OCI-LY1 (cell line): ENCODE results near the gene SMIM24.

Experiments used
- H2AFZ ChIP-seq: fragments of 200-600 bp; sonication (generic), shearing (Covaris generic); 2 replicates; pipeline ENCODE4 v1.6.0; 2014; ENCODE audit warnings: antibody characterized with exemption, mild to moderate bottlenecking, low read length
- H3F3A ChIP-seq: fragments of 200-600 bp; sonication (generic), shearing (Covaris generic); 2 replicates; pipeline ENCODE4 v1.6.0; 2014; ENCODE audit warnings: mild to moderate bottlenecking, antibody characterized with exemption, low read length, moderate library complexity; ENCODE audit not compliant: insufficient read depth
- H3K27ac ChIP-seq: fragments of 200-600 bp; sonication (generic); 2 replicates; pipeline ENCODE4 v1.5.1; 2014; ENCODE audit warnings: low read length, mixed run types, mild to moderate bottlenecking, low read depth; ENCODE audit not compliant: poor library complexity, severe bottlenecking
- H3K27me3 ChIP-seq: fragments of 200-600 bp; sonication (generic); 2 replicates; pipeline ENCODE4 v1.6.0; 2014; ENCODE audit warnings: antibody characterized with exemption, mild to moderate bottlenecking, low read length, moderate library complexity; ENCODE audit not compliant: insufficient read depth
- H3K36me3 ChIP-seq: fragments of 200-600 bp; sonication (generic); 2 replicates; pipeline ENCODE4 v1.6.1; 2014; ENCODE audit warnings: mild to moderate bottlenecking, antibody characterized with exemption, low read length, moderate library complexity, mixed read lengths; ENCODE audit not compliant: insufficient read depth
- H3K4me1 ChIP-seq: fragments of 200-600 bp; sonication (generic); 2 replicates; pipeline ENCODE4 v1.5.1; 2014; ENCODE audit warnings: mild to moderate bottlenecking, low read length, moderate library complexity; ENCODE audit not compliant: insufficient read depth, severe bottlenecking
- H3K4me2 ChIP-seq: fragments of 200-600 bp; sonication (generic), shearing (Covaris generic); 2 replicates; pipeline ENCODE4 v1.6.1; 2014; ENCODE audit warnings: low read length
- H3K4me3 ChIP-seq: fragments of 200-600 bp; sonication (generic); 2 replicates; pipeline ENCODE4 v1.5.1; 2014; ENCODE audit warnings: low read length, low read depth, mild to moderate bottlenecking, mixed read lengths; ENCODE audit not compliant: poor library complexity, severe bottlenecking
- H3K79me2 ChIP-seq: fragments of 200-600 bp; shearing (Covaris generic); 2 replicates; pipeline ENCODE4 v1.6.1; 2016; ENCODE audit warnings: mixed run types, low read length, mixed read lengths; ENCODE audit not compliant: insufficient read depth
- H3K9ac ChIP-seq: fragments of 200-600 bp; sonication (generic), shearing (Covaris generic); 2 replicates; pipeline ENCODE4 v1.6.1; 2014; ENCODE audit warnings: mild to moderate bottlenecking, low read length, mixed read lengths
- H3K9me2 ChIP-seq: fragments of 200-600 bp; sonication (generic), shearing (Covaris generic); 2 replicates; pipeline ENCODE4 v1.6.1; 2014; ENCODE audit warnings: low read depth, mild to moderate bottlenecking, low read length, mixed read lengths
- H3K9me3 ChIP-seq: fragments of 200-600 bp; shearing (Covaris generic); 2 replicates; pipeline ENCODE4 v1.6.1; 2014; ENCODE audit warnings: low read length, mixed read lengths
- H4K20me1 ChIP-seq: fragments of 200-600 bp; sonication (generic), shearing (Covaris generic); 2 replicates; pipeline ENCODE4 v1.6.0; 2016; ENCODE audit warnings: mild to moderate bottlenecking, low read length; ENCODE audit not compliant: insufficient read depth
- CTCF ChIP-seq: fragments of 200-600 bp; sonication (generic), shearing (Covaris generic); IDR thresholded peaks from 2 replicates; pipeline ENCODE4 v1.5.1; 2017; ENCODE audit warnings: mild to moderate bottlenecking, antibody characterized with exemption, low read length, moderate library complexity, mixed read lengths
- EZH2 ChIP-seq: fragments of 200-600 bp; sonication (generic), shearing (Covaris generic); IDR thresholded peaks from 2 replicates; pipeline ENCODE4 v1.8.0; 2017; ENCODE audit warnings: borderline replicate concordance, mixed run types, mild to moderate bottlenecking, antibody characterized with exemption, low read length, moderate library complexity, mixed read lengths

Gene SMIM24

GRCh38 chr19:3493651-3494050 is 13.3 kb upstream of the SMIM24 start:
- H3K4me2 ChIP-seq, result peak overlapping the region; percentile 74
- H4K20me1 ChIP-seq, result no peaks in the 10 kb centered on the region
- H3K9me2 ChIP-seq, result no peaks in the 10 kb centered on the region
- peaks cover 12% of the 10 kb centered on the region for H3K4me1 ChIP-seq
- H3K79me2 ChIP-seq, result no peaks in the 10 kb centered on the region
- H3K27ac ChIP-seq, result peak overlapping the region; percentile 90
- H2AFZ ChIP-seq, result no peak overlapping the region
- H3K9me3 ChIP-seq, result no peaks in the 10 kb centered on the region
- H3K4me3 ChIP-seq, result peak overlapping the region; percentile 52
- peaks cover 58% of the 10 kb centered on the region for H3K36me3 ChIP-seq
- TF ChIP-seq CTCF (no peak), EZH2 (no peak)
- H3K9ac ChIP-seq, result peak overlapping the region; percentile 67; the same call in 1 of the 2 replicates
- no peaks in the 10 kb centered on the region for H3K27me3 ChIP-seq
- H3F3A ChIP-seq, result no peaks in the 10 kb centered on the region

- no peak overlapping the region for H3K4me3 ChIP-seq
- H3K36me3 ChIP-seq, result peaks cover 55% of the 10 kb centered on the region
- peaks cover 12% of the 10 kb centered on the region for H3K4me1 ChIP-seq
- H2AFZ ChIP-seq, result no peak overlapping the region
- H3K4me2 ChIP-seq, result no peak overlapping the region
- H3K9ac ChIP-seq, result no peak overlapping the region
- no peaks in the 10 kb centered on the region for H3K27me3 ChIP-seq
- no peaks in the 10 kb centered on the region for H3K9me3 ChIP-seq
- no peaks in the 10 kb centered on the region for H3K79me2 ChIP-seq
- H3K9me2 ChIP-seq, result no peaks in the 10 kb centered on the region
- TF ChIP-seq CTCF, result no peak
- H3F3A ChIP-seq, result no peaks in the 10 kb centered on the region
- H4K20me1 ChIP-seq, result no peaks in the 10 kb centered on the region
- H3K27ac ChIP-seq, result no peak overlapping the region
Measured at GRCh38 chr19:3492919-3493318, 12.6 kb upstream of the SMIM24 start.

GRCh38 chr19:3492131-3492839 is 12.0 kb upstream of the SMIM24 start:
- Histone ChIP-seq H3K4me3 (no peak overlapping the region), H3K79me2 (no peaks in the 10 kb centered on the region), H3K9ac (no peak overlapping the region), H3K27me3 (no peaks in the 10 kb centered on the region), H3K36me3 (peaks cover 49% of the 10 kb centered on the region), H4K20me1 (no peaks in the 10 kb centered on the region), H3F3A (no peaks in the 10 kb centered on the region), H3K27ac (no peak overlapping the region), H3K4me1 (peaks cover 12% of the 10 kb centered on the region), H3K9me2 (no peaks in the 10 kb centered on the region), H3K9me3 (no peaks in the 10 kb centered on the region), H3K4me2 (no peak overlapping the region), H2AFZ (no peak overlapping the region)
- TF ChIP-seq CTCF (no peak), EZH2 (no peak)
